ENCODE data around the gene CCDC85C. TPM values are rescaled to one million over a fixed set of nuclear protein-coding genes. Genes with fewer than 3 reads are reported as not detected.

The CCDC85C gene
- total and polyA plus RNA-seq, 2 of the 4 experiments (the other 2 are of a cell fraction), result 16.0 to 19.0 TPM

DNA sequence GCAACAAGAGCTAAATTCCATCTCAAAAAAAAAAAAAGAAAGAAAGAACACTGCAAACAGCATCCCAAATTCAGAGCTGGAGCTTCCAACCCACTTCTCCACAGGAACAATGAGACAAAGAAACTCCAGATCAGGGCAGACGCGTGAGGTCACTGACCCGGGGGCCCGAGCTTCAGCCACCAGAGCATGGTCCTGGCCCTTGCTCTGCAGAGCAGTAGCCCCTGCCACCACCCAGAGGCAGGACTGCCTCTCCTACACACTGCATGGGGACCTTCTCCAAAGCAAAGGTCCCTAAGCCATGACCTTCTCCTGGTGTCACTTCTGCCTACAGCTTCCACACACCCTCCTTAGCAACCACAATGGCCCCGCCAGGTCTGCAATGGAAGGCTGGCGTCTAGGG lies 69.7 kb downstream of the CCDC85C start:
- no CpG with 5 or more reads among the region's 6 CpGs for whole genome bisulfite sequencing, 2 experiments (ENCODE audit: extremely low coverage in 2 of 2, insufficient read length in 1 of 2)
- no peak overlapping the region for H3K4me3 ChIP-seq (ENCODE audit: insufficient read depth, low read depth, low read length)
- ATAC-seq (ENCODE audit: low read depth) (no peak), DNase-seq (no peak)
- TF ChIP-seq, protein P1, sequence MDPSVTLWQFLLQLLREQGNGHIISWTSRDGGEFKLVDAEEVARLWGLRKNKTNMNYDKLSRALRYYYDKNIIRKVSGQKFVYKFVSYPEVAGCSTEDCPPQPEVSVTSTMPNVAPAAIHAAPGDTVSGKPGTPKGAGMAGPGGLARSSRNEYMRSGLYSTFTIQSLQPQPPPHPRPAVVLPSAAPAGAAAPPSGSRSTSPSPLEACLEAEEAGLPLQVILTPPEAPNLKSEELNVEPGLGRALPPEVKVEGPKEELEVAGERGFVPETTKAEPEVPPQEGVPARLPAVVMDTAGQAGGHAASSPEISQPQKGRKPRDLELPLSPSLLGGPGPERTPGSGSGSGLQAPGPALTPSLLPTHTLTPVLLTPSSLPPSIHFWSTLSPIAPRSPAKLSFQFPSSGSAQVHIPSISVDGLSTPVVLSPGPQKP (IDR thresholded peaks at IDR 0.05; ENCODE audit: borderline replicate concordance, low read depth, low read length), result no peak
- no peak for TF ChIP-seq MXI1 (IDR thresholded peaks at IDR 0.05; ENCODE audit: borderline replicate concordance, low read depth, low read length)
- no peak for TF ChIP-seq RCOR1 (IDR thresholded peaks at IDR 0.05; ENCODE audit: insufficient replicate concordance, low read length)
- TF ChIP-seq CHD1 (IDR thresholded peaks at IDR 0.05; ENCODE audit: low read depth, low read length), result no peak
- TF ChIP-seq MAFK (IDR thresholded peaks at IDR 0.05; ENCODE audit: low read depth, low read length), result no peak
- TF ChIP-seq NFE2L2 (IDR thresholded peaks at IDR 0.05; ENCODE audit: low read depth, low read length), result no peak
- TF ChIP-seq POLR2A (IDR thresholded peaks at IDR 0.05; ENCODE audit: low read depth, low read length), result no peak
- TF ChIP-seq FOS (IDR thresholded peaks at IDR 0.05; ENCODE audit: low read depth, low read length), result no peak
- no peak for TF ChIP-seq SMC3 (IDR thresholded peaks at IDR 0.05; ENCODE audit: low read depth, low read length)
- no peak for TF ChIP-seq MAZ (IDR thresholded peaks at IDR 0.05; ENCODE audit: borderline replicate concordance, low read depth, low read length)
- TF ChIP-seq, protein P2, sequence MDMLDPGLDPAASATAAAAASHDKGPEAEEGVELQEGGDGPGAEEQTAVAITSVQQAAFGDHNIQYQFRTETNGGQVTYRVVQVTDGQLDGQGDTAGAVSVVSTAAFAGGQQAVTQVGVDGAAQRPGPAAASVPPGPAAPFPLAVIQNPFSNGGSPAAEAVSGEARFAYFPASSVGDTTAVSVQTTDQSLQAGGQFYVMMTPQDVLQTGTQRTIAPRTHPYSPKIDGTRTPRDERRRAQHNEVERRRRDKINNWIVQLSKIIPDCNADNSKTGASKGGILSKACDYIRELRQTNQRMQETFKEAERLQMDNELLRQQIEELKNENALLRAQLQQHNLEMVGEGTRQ (IDR thresholded peaks at IDR 0.05; ENCODE audit: low read depth, low read length), result no peak
- no peak for TF ChIP-seq CEBPB (IDR thresholded peaks at IDR 0.05; ENCODE audit: low read depth, low read length)
- TF ChIP-seq, protein P3, sequence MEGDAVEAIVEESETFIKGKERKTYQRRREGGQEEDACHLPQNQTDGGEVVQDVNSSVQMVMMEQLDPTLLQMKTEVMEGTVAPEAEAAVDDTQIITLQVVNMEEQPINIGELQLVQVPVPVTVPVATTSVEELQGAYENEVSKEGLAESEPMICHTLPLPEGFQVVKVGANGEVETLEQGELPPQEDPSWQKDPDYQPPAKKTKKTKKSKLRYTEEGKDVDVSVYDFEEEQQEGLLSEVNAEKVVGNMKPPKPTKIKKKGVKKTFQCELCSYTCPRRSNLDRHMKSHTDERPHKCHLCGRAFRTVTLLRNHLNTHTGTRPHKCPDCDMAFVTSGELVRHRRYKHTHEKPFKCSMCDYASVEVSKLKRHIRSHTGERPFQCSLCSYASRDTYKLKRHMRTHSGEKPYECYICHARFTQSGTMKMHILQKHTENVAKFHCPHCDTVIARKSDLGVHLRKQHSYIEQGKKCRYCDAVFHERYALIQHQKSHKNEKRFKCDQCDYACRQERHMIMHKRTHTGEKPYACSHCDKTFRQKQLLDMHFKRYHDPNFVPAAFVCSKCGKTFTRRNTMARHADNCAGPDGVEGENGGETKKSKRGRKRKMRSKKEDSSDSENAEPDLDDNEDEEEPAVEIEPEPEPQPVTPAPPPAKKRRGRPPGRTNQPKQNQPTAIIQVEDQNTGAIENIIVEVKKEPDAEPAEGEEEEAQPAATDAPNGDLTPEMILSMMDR (conservative IDR thresholded peaks at IDR 0.05; ENCODE audit: low read depth, low read length), result no peak
- no peak for TF ChIP-seq RFX5 (IDR thresholded peaks at IDR 0.05; ENCODE audit: low read depth, low read length)
- no peak for TF ChIP-seq BHLHE40 (IDR thresholded peaks at IDR 0.05; ENCODE audit: low read depth, low read length)
- no peak overlapping the region for H2BK120ac ChIP-seq (ENCODE audit: low read depth, low read length)
- dilution Hi-C loops (cut with HindIII; ENCODE audit: low sequenced_read_pairs, unreplicated experiment), result no loop called here
- intact Hi-C loops (cut with micrococcal nuclease), result loop anchor here (5.0 kb wide), 1 partner anchor 33 kb away; no protein-coding TSS in a partner anchor
- no peak overlapping the region for H3K23ac ChIP-seq (ENCODE audit: low read depth, low read length)
- H4K91ac ChIP-seq (ENCODE audit: insufficient read depth, low read depth, low read length), result no peak overlapping the region; the same call in 1 of the 2 replicates
- H3K18ac ChIP-seq (ENCODE audit: low read depth, low read length), result no peak overlapping the region
- no peak overlapping the region for H2BK5ac ChIP-seq (ENCODE audit: low read depth, low read length, poor library complexity, severe bottlenecking)
- H3K4ac ChIP-seq (ENCODE audit: low read depth, low read length), result no peak overlapping the region; the same call in 1 of the 2 replicates
- no peaks in the 10 kb centered on the region for H3K27me3 ChIP-seq (ENCODE audit: control insufficient read depth, insufficient read depth, low read length)
- H4K20me1 ChIP-seq (ENCODE audit: insufficient read depth, low read length), result peaks cover 13% of the 10 kb centered on the region
- H2AK5ac ChIP-seq (ENCODE audit: low read depth, low read length), result no peak overlapping the region
- peaks cover 43 to 80% of the 10 kb centered on the region in 2 experiments for H3K79me1 ChIP-seq (ENCODE audit: low read depth in 1 of 2, low read length in 2 of 2)
- no peaks in the 10 kb centered on the region for H3K36me3 ChIP-seq (ENCODE audit: control insufficient read depth, insufficient read depth, low read length)
- peaks cover 45% of the 10 kb centered on the region for H3K4me1 ChIP-seq (ENCODE audit: control insufficient read depth, insufficient read depth, low read length)
- H3K56ac ChIP-seq (ENCODE audit: extremely low read depth, insufficient read depth, low read length), result no peak overlapping the region
- peaks cover 46% of the 10 kb centered on the region for H3K9me1 ChIP-seq (ENCODE audit: insufficient read depth, low read length)
- no peak overlapping the region for H2BK15ac ChIP-seq (ENCODE audit: low read depth, low read length)
- no peak overlapping the region for H4K5ac ChIP-seq (ENCODE audit: low read depth, low read length)
- no peak overlapping the region for H4K8ac ChIP-seq (ENCODE audit: low read depth in 2 of 2, low read length in 2 of 2)
- no peak overlapping the region for H3K27ac ChIP-seq (ENCODE audit: insufficient read depth, low read length)
- H3K9ac ChIP-seq (ENCODE audit: low read depth, low read length), result no peak overlapping the region
- H3K14ac ChIP-seq (replicated peaks; ENCODE audit: low read depth, low read length), result no peak overlapping the region
- BruUV-seq (replicated peaks), result no TSS peak
- no peaks in the 10 kb centered on the region for H3K9me3 ChIP-seq (ENCODE audit: control insufficient read depth, insufficient read depth, low read length)
- H2BK20ac ChIP-seq (ENCODE audit: low read depth, low read length), result no peak overlapping the region
- in situ Hi-C loops (cut with MboI; ENCODE audit: low sequenced_read_pairs), result no loop called here
- H2AFZ ChIP-seq (replicated peaks; ENCODE audit: low read length, poor library complexity), result no peak overlapping the region
- H3K4me2 ChIP-seq (ENCODE audit: low read depth, low read length), result no peak overlapping the region
- no peak overlapping the region for H2AK9ac ChIP-seq (replicated peaks; ENCODE audit: low read depth, low read length, poor library complexity)
- CTCF ChIA-PET, result no interaction called here
- POLR2A ChIA-PET (ENCODE audit: unreplicated experiment), result interaction anchor here (0.6 kb wide), 1 partner anchor 218 kb away, joined by 3 read pairs; no protein-coding TSS in a partner anchor
